Measurements from ENCODE around the gene LMCD1.

Gene LMCD1

GRCh38 chr3:8546609-8547008 is 45.0 kb downstream of the LMCD1 start:
- Histone ChIP-seq H3K27ac (ENCODE audit: low read length) (no peak overlapping the region), H2AFZ (ENCODE audit: low read depth, low read length) (no peak overlapping the region), H3K36me3 (ENCODE audit: insufficient read depth, low read length) (no peaks in the 10 kb centered on the region), H3K4me2 (ENCODE audit: insufficient read depth, low read length) (no peak overlapping the region), H3K4me1 (ENCODE audit: insufficient read depth, low read length) (no peaks in the 10 kb centered on the region), H3K79me2 (ENCODE audit: insufficient read depth, low read length) (no peaks in the 10 kb centered on the region), H4K20me1 (ENCODE audit: insufficient read depth, low read length) (no peaks in the 10 kb centered on the region), H3K9ac (ENCODE audit: low read depth, low read length) (no peak overlapping the region), H3K4me3 (ENCODE audit: low read depth in 1 of 2, low read length in 2 of 2) (no peak overlapping the region), H3K9me3 (ENCODE audit: insufficient read depth, low read length, severe bottlenecking) (no peaks in the 10 kb centered on the region), H3K27me3 (ENCODE audit: insufficient read depth, low read length, poor library complexity) (no peaks in the 10 kb centered on the region)
- DNase-seq (no peak), ATAC-seq (ENCODE audit: insufficient read depth, low read depth) (no peak)
- TF ChIP-seq, protein P1, sequence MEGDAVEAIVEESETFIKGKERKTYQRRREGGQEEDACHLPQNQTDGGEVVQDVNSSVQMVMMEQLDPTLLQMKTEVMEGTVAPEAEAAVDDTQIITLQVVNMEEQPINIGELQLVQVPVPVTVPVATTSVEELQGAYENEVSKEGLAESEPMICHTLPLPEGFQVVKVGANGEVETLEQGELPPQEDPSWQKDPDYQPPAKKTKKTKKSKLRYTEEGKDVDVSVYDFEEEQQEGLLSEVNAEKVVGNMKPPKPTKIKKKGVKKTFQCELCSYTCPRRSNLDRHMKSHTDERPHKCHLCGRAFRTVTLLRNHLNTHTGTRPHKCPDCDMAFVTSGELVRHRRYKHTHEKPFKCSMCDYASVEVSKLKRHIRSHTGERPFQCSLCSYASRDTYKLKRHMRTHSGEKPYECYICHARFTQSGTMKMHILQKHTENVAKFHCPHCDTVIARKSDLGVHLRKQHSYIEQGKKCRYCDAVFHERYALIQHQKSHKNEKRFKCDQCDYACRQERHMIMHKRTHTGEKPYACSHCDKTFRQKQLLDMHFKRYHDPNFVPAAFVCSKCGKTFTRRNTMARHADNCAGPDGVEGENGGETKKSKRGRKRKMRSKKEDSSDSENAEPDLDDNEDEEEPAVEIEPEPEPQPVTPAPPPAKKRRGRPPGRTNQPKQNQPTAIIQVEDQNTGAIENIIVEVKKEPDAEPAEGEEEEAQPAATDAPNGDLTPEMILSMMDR (IDR thresholded peaks at IDR 0.05; ENCODE audit: borderline replicate concordance, extremely low read depth, low read length, poor library complexity, severe bottlenecking), result no peak
- no peak for TF ChIP-seq EZH2 (IDR thresholded peaks at IDR 0.05; ENCODE audit: borderline replicate concordance, low read depth, low read length, severe bottlenecking)

DNA sequence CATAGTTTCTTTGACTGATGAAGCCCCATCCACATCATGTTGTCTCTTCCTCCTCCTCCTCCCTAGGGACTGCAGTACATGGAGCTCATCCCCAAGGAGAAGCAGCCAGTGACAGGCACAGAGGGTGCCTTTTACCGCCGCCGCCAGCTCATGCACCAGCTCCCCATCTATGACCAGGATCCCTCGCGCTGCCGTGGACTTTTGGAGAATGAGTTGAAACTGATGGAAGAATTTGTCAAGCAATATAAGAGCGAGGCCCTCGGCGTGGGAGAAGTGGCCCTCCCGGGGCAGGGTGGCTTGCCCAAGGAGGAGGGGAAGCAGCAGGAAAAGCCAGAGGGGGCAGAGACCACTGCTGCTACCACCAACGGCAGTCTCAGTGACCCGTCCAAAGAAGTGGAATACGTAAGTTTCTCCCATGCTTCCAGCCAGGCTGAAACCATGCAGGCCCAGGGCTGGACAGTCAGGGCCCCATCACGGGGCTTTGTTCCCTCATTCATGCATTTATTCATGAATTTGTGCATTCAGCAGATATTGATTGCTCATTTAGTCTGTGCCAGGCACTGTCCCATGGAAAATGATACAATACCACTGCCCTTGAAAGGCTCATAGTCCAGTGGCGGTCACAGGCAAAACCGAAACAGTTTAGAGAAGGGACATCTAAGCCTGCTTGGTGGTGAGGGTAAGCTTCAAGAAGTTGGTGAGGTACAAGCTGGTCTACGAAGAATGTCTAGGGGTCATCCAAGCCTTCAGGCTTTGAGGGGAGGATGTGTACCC is 47.1 kb downstream of the LMCD1 start:
- Histone ChIP-seq H2AFZ (ENCODE audit: low read depth, low read length) (no peak overlapping the region), H3K9me3 (ENCODE audit: insufficient read depth, low read length, severe bottlenecking) (no peaks in the 10 kb centered on the region), H4K20me1 (ENCODE audit: insufficient read depth, low read length) (no peaks in the 10 kb centered on the region), H3K4me1 (ENCODE audit: insufficient read depth, low read length) (no peaks in the 10 kb centered on the region), H3K4me2 (ENCODE audit: insufficient read depth, low read length) (no peak overlapping the region), H3K9ac (ENCODE audit: low read depth, low read length) (no peak overlapping the region), H3K4me3 (ENCODE audit: low read depth in 1 of 2, low read length in 2 of 2) (no peak overlapping the region), H3K36me3 (ENCODE audit: insufficient read depth, low read length) (no peaks in the 10 kb centered on the region), H3K79me2 (ENCODE audit: insufficient read depth, low read length) (no peaks in the 10 kb centered on the region), H3K27ac (ENCODE audit: low read length) (no peak overlapping the region), H3K27me3 (ENCODE audit: insufficient read depth, low read length, poor library complexity) (no peaks in the 10 kb centered on the region)
- TF ChIP-seq, protein P1 (IDR thresholded peaks at IDR 0.05; ENCODE audit: borderline replicate concordance, extremely low read depth, low read length, poor library complexity, severe bottlenecking), result no peak
- TF ChIP-seq EZH2 (IDR thresholded peaks at IDR 0.05; ENCODE audit: borderline replicate concordance, low read depth, low read length, severe bottlenecking), result no peak
- DNase-seq (no peak), ATAC-seq (ENCODE audit: insufficient read depth, low read depth) (no peak)

DNA sequence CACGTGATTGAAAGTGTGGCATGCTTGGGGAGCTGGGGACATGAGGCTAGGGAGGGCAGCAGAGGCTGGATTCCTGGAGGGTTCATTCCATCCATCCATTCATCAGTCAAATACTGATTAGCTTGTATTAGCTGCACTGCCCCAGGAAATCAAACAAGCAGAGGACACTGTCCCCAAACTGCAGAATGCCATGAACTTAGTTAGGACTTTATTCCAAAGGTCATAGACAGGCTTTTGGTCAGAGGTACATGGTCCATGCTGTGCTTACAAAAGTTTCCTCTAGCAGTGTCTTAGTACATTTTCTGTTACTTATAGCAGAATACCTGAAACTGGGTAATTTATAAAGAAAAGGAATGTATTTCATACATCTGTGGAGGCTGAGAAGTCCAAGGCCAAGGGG is 47.7 kb downstream of the LMCD1 start:
- Histone ChIP-seq H3K27me3 (ENCODE audit: insufficient read depth, low read length, poor library complexity) (no peaks in the 10 kb centered on the region), H3K4me1 (ENCODE audit: insufficient read depth, low read length) (no peaks in the 10 kb centered on the region), H3K4me2 (ENCODE audit: insufficient read depth, low read length) (no peak overlapping the region), H4K20me1 (ENCODE audit: insufficient read depth, low read length) (no peaks in the 10 kb centered on the region), H3K9ac (ENCODE audit: low read depth, low read length) (no peak overlapping the region), H3K36me3 (ENCODE audit: insufficient read depth, low read length) (no peaks in the 10 kb centered on the region), H2AFZ (ENCODE audit: low read depth, low read length) (no peak overlapping the region), H3K9me3 (ENCODE audit: insufficient read depth, low read length, severe bottlenecking) (no peaks in the 10 kb centered on the region), H3K4me3 (ENCODE audit: low read depth in 1 of 2, low read length in 2 of 2) (no peak overlapping the region), H3K79me2 (ENCODE audit: insufficient read depth, low read length) (no peaks in the 10 kb centered on the region), H3K27ac (ENCODE audit: low read length) (no peak overlapping the region)
- no peak for ATAC-seq (ENCODE audit: insufficient read depth, low read depth)
- no peak for TF ChIP-seq EZH2 (IDR thresholded peaks at IDR 0.05; ENCODE audit: borderline replicate concordance, low read depth, low read length, severe bottlenecking)
- TF ChIP-seq, protein P1 (IDR thresholded peaks at IDR 0.05; ENCODE audit: borderline replicate concordance, extremely low read depth, low read length, poor library complexity, severe bottlenecking), result no peak
- DNase-seq, result no peak
